ENCODE data around the gene PI4K2B. TPM values are rescaled to one million over a fixed set of nuclear protein-coding genes. Genes with fewer than 3 reads are reported as not detected.
"Not testable (repeated sequence)": the region's sequence is repeated elsewhere in the genome, so short reads cannot be mapped to it uniquely, and the experiment has no call there.

PI4K2B gene
- polyA plus RNA-seq (ENCODE audit: insufficient read length in 12 of 12) = 10 to 100 TPM in 7 of 12 donors, 1 to 10 TPM in 4, not detected in 1; 7.0 to 14.0 (median 10.4) TPM
- long read RNA-seq, donor 1, partial matches to known transcripts = 0 of 3 reads
- long read RNA-seq, donor 1, other reads (novel, unspliced or antisense) = 0 of 3 reads
- long read RNA-seq, donor 2, partial matches to known transcripts = 0 of 1 reads
- long read RNA-seq, donor 2, other reads (novel, unspliced or antisense) = 0 of 1 reads
- long read RNA-seq, donor 3, partial matches to known transcripts = 0 of 2 reads
- long read RNA-seq, donor 3, other reads (novel, unspliced or antisense) = 0 of 2 reads
- long read RNA-seq, donor 4 = 0 reads
- long read RNA-seq, donor 5, partial matches to known transcripts = 0 of 2 reads
- long read RNA-seq, donor 5, other reads (novel, unspliced or antisense) = 0 of 2 reads
- long read RNA-seq, donor 6 = 0 reads
- long read RNA-seq, donor 7 = 0 reads
- long read RNA-seq, donor 8, partial matches to known transcripts = 0 of 2 reads
- long read RNA-seq, donor 8, other reads (novel, unspliced or antisense) = 0 of 2 reads
- long read RNA-seq, donor 9, partial matches to known transcripts = 0 of 2 reads
- long read RNA-seq, donor 9, other reads (novel, unspliced or antisense) = 0 of 2 reads
- long read RNA-seq, donor 10, partial matches to known transcripts = 0 of 2 reads
- long read RNA-seq, donor 10, other reads (novel, unspliced or antisense) = 0 of 2 reads
- long read RNA-seq, donor 11, partial matches to known transcripts = 0 of 1 reads
- long read RNA-seq, donor 11, other reads (novel, unspliced or antisense) = 0 of 1 reads

GRCh38 chr4:25233737-25234389 is at the start of gene PI4K2B:
Gene PI4K2B (plus strand): TSS chr4:25234033. CDS start chr4:25234164, 131 bp downstream.
- peak; percentile 78 for DNase-seq

- no peak for DNase-seq
Observed at GRCh38 chr4:25184056-25184455, 49.8 kb upstream of the PI4K2B start.

DNA sequence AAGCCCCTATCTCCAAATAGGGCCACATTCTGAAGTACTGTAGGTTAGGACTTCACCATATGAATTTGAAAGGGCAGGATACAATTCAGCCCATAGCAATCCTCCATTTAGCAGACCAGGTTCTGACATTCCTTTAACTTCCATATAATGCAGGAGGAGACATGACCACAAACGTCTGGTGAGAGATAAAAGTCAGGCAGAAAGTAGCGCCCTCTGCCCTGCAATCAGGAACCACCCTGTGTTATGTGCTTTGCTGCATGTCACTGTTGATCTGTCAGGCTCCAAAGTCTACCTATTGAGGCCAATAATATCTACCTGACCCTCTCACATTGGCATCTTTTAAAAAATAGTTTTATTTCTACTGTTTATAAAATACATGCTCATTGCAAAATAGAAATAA is 43.4 kb upstream of the PI4K2B start:
- no peak for DNase-seq

- no peak for DNase-seq
Observed at GRCh38 chr4:25198713-25199112, 35.1 kb upstream of the PI4K2B start.

GRCh38 chr4:25207997-25208396 is 25.8 kb upstream of the PI4K2B start:
- no peak for DNase-seq

- DNase-seq = no peak
Observed at GRCh38 chr4:25209702-25210101, 24.1 kb upstream of the PI4K2B start.

DNA sequence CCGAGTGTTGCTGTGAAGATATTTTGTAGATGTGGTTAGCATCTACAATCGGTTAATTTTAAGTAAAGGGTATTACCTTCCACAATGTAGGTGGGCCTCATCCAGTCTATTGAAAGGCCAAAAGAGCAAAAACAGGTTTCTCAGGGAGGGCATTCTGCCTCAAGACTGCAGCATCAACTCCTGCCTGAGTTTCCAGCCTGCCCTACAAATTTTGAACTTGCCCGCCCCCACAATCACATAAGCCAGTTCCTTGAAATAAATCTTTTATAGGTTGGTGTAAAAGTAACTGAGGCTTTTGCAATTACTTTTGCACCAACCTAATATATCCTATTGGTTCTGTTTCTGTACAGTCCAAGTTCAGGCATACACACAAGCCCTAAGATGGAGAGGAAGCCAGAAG is 22.1 kb upstream of the PI4K2B start:
- DNase-seq = no peak

- DNase-seq = no peak
Observed at GRCh38 chr4:25212822-25213221, 21.0 kb upstream of the PI4K2B start.

DNA sequence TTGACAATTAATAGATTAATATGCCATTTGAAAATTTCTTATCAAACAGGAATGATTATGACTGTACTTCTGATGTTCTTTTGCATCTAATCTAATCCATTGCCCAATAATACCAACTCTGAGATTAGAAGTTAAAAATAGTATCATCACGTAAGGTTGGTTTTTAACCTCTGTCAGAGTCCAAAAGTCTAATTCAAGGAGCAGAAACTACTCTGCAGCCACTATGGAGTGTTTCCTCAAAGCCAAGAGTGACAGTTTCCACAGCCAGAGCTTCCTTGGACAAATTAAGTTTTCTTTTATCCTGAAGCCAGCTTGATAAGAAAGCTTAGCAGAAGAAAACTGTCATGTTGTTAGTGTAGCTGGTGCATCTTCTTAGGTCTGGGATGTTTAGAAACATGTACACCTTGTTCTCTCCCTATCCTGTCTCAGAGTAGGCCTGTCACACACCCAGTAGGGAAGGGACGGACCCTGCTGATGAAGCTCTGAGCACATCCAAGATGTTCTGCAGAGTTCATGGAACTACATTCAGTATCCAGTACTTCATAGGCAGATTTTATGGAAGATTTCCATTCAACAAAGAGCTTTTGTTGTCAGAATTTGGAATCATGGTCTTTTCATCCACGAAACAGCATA is 20.4 kb upstream of the PI4K2B start:
- no peak for DNase-seq

DNA sequence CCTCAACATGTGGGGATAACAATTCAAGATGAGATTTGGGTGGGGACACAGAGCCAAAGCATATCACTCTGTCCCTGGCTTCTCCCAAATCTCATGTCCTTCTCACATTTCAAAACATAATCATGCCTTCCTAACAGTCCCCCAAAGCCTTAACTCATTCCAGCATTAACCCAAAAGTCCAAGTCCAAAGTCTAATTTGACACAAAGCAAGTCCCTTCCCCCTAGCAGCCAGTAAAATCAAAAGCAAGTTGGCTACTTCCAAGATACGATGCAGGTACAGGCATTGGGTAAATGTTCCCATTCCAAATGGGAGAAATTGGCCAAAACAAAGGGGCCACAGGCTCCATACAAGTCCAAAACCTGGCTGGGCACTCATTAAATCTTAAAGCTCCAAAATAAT is 19.1 kb upstream of the PI4K2B start:
- DNase-seq = not testable (repeated sequence)

DNA sequence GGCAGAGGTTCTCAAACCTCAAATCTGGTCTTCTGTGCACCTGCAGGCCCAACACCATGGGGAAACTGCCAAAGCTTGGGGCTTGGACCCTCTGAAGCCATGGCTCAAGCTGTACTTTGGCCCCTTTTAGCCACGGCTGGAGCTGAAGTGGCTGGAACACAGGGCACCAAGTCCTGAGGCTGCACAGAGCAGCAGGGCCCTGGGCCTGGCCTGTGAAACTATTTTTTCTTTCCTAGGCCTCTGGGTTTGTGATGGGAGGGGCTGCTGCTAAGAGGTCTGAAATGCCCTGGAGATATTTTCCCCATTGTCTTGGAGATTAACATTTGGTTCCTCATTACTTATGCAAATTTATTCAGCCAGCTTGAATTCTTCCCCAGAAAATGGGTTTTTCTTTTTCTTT is 18.3 kb upstream of the PI4K2B start:
- DNase-seq = no peak

DNA sequence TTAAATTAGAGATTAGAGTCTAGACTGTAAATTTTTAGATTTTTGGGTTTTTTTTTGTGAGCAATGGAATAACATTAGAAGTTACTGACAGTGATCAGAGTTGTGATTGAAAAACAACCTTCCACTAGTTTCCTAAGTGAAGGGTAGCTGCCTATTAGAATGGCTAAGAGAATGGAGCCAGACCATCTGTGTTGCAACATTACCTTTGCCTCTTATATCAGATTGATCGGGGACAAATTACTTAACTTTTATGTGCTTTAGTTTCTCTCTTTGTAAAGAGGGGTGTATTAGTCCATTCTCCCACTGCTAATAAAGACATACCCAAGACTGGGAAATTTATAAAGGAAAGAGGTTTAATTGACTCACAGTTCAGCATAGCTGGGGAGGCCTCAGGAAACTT is 12.5 kb upstream of the PI4K2B start:
- no peak for DNase-seq

- DNase-seq = peak; percentile 12
Observed at GRCh38 chr4:25223802-25224375, 9.9 kb upstream of the PI4K2B start.

DNA sequence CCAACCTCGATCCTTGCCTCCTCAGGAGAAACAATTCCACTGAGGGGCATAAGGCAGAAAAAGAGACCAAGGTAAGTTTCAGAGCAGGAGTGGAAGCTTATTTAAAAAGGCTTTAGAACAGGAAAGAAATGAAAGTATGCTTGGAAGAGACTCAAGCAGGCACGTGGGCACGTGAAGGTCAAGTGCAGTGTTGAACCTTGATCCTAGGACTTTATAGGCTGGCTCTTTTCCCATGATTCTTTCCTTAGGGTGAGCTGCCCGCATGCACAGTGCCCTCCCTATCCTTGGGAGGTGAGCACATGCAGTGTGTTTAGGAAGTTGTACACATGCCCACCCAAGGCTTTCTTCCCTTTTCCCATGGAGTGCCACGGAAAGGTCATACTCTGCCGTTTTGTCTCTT is 4.0 kb upstream of the PI4K2B start:
- no peak for DNase-seq

- DNase-seq = no peak
Observed at GRCh38 chr4:25233194-25233593, 639 bp upstream of the PI4K2B start.

GRCh38 chr4:25234390-25235370 is 847 bp downstream of the PI4K2B start:
- DNase-seq = peak; percentile 69

DNA sequence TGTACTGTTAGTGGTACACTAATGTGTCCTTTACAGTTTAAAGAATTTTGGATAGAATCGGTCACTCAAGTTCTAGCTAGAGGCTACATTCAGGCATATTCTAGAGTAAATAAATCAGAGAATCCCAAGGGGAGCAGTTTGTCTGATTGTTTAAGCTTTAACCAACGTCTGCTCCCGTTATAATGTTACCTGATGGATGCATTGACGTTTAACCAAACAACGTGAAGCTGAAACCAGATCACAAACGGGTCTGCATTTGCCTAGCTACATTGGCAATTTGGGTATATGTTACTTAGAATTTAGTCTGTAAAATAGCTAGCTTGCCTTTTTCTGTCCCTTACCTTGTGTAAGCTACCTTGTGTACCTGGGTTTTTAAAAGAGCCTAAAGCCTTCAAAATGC is 1.6 kb downstream of the PI4K2B start:
- DNase-seq = no peak

- DNase-seq = not testable (repeated sequence)
Observed at GRCh38 chr4:25236030-25236429, 2.2 kb downstream of the PI4K2B start.

DNA sequence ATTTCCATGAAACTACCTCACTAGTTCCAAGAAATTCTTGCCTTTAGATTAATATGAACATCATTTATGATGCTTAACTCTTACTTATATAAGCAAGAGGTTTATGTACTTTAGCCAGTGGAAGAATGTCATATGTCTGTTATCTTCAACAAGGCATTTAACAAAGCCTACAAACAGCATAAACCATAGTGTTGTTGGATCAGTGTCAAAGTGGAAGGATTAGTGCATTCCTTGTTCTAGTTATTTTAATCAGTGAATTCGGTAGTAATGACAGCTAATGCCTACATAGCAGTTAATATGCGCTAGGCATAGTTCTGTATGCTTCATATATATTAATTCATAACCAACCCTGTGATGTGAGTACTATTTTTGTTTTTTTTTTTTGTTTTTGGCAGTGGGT is 3.1 kb downstream of the PI4K2B start:
- no peak for DNase-seq

- no peak for DNase-seq
Observed at GRCh38 chr4:25238052-25238451, 4.2 kb downstream of the PI4K2B start.
